Loucy (cell line): ENCODE data around the gene MRPS14.

Experiments used
- H2AFZ ChIP-seq: fragments of 200-600 bp; sonication (generic); 2 replicates; pipeline ENCODE4 v1.6.0; 2016; ENCODE audit warnings: antibody characterized with exemption, mild to moderate bottlenecking, low read length, moderate library complexity
- H3F3A ChIP-seq: fragments of 200-600 bp; 2 replicates; pipeline ENCODE4 v1.6.0; 2016; ENCODE audit warnings: antibody characterized with exemption, low read depth, mild to moderate bottlenecking
- H3K27me3 ChIP-seq: fragments of 200-600 bp; sonication (generic); 2 replicates; pipeline ENCODE4 v1.6.1; 2014; ENCODE audit warnings: low read length, mild to moderate bottlenecking; ENCODE audit not compliant: insufficient read depth, poor library complexity, severe bottlenecking
- H3K36me3 ChIP-seq: fragments of 200-600 bp; sonication (generic); 2 replicates; pipeline ENCODE4 v1.6.1; 2016; ENCODE audit warnings: low read length; ENCODE audit not compliant: insufficient read depth
- H3K4me1 ChIP-seq: fragments of 200-600 bp; sonication (generic); 2 replicates; pipeline ENCODE4 v1.5.1; 2014; ENCODE audit warnings: low read length, mild to moderate bottlenecking; ENCODE audit not compliant: insufficient read depth, poor library complexity, severe bottlenecking
- H3K4me2 ChIP-seq: fragments of 200-600 bp; sonication (generic); 2 replicates; pipeline ENCODE4 v1.6.0; 2014; ENCODE audit warnings: antibody characterized with exemption, low read length, low read depth, mild to moderate bottlenecking; ENCODE audit not compliant: poor library complexity, severe bottlenecking
- H3K4me3 ChIP-seq: fragments of 200-600 bp; sonication (generic); 2 replicates; pipeline ENCODE4 v1.5.1; 2014; ENCODE audit warnings: low read length, mild to moderate bottlenecking, mixed read lengths; ENCODE audit not compliant: poor library complexity, severe bottlenecking
- H3K79me2 ChIP-seq: fragments of 200-600 bp; sonication (generic); 2 replicates; pipeline ENCODE4 v1.6.1; 2014; ENCODE audit warnings: low read length; ENCODE audit not compliant: insufficient read depth
- H3K9ac ChIP-seq: fragments of 200-600 bp; sonication (generic); 2 replicates; pipeline ENCODE4 v1.6.0; 2014; ENCODE audit warnings: mild to moderate bottlenecking, low read depth, low read length, moderate library complexity; ENCODE audit not compliant: poor library complexity, severe bottlenecking
- H3K9me2 ChIP-seq: fragments of 200-600 bp; sonication (generic); replicated peaks from 2 replicates; pipeline ENCODE4 v1.6.1; 2016; ENCODE audit warnings: low read depth, low read length, mixed read lengths
- H3K9me3 ChIP-seq: fragments of 200-600 bp; sonication (generic); 2 replicates; pipeline ENCODE4 v1.6.1; 2014; ENCODE audit warnings: mild to moderate bottlenecking, antibody characterized with exemption, low read length, low read depth; ENCODE audit not compliant: insufficient read depth
- H4K20me1 ChIP-seq: fragments of 200-600 bp; sonication (generic); 2 replicates; pipeline ENCODE4 v1.6.0; 2014; ENCODE audit warnings: antibody characterized with exemption, low read length, mild to moderate bottlenecking; ENCODE audit not compliant: insufficient read depth, poor library complexity, severe bottlenecking
- EZH2phosphoT487 ChIP-seq: fragments of 200-600 bp; IDR thresholded peaks from 2 replicates; pipeline ENCODE4 v1.6.1; 2018; ENCODE audit warnings: antibody characterized with exemption, mild to moderate bottlenecking, moderate library complexity, borderline replicate concordance
- TF ChIP-seq, protein P1 (sequence below): fragments of 200-600 bp; sonication (generic); conservative IDR thresholded peaks from 2 replicates; pipeline ENCODE4 v1.5.1; 2014; ENCODE audit warnings: mild to moderate bottlenecking, antibody characterized with exemption, low read length

The MRPS14 gene

DNA sequence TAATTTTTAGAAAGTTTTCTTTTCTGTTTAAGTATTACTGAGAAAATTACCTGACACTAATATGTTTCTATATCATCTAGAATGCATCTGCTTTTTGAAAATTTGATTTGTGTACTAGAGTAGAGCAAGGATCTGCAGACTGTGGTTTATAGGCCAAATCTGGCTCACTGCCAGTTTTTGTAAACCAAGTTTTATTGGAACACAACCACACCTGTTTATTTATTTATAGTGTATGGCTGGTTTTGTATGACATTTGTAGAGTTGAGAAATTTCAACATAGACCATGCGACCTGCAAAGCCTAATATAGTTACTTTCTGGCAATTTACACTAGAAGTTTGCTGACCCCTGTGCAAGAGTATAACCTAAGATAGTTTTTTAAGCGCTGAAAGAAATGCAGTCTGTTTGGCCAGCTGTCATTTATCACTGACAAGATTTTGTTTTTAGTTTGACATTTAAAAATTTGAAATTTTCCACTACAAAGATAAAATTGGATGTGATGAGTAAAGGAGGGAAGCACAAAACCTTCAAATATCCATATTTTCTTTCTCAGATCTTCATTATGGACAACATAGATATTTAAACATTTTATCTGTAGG, 59.6 kb downstream of the MRPS14 start:
- H3K9me3 ChIP-seq = no peaks in the 10 kb centered on the region
- no peaks in the 10 kb centered on the region for H3K79me2 ChIP-seq
- peaks cover 41% of the 10 kb centered on the region for H3K4me1 ChIP-seq
- H3K4me2 ChIP-seq = no peak overlapping the region
- H4K20me1 ChIP-seq = no peaks in the 10 kb centered on the region
- no peaks in the 10 kb centered on the region for H3K9me2 ChIP-seq
- H3F3A ChIP-seq = no peaks in the 10 kb centered on the region; the same call in none of the 2 replicates
- TF ChIP-seq EZH2phosphoT487 = no peak
- TF ChIP-seq, protein P1, sequence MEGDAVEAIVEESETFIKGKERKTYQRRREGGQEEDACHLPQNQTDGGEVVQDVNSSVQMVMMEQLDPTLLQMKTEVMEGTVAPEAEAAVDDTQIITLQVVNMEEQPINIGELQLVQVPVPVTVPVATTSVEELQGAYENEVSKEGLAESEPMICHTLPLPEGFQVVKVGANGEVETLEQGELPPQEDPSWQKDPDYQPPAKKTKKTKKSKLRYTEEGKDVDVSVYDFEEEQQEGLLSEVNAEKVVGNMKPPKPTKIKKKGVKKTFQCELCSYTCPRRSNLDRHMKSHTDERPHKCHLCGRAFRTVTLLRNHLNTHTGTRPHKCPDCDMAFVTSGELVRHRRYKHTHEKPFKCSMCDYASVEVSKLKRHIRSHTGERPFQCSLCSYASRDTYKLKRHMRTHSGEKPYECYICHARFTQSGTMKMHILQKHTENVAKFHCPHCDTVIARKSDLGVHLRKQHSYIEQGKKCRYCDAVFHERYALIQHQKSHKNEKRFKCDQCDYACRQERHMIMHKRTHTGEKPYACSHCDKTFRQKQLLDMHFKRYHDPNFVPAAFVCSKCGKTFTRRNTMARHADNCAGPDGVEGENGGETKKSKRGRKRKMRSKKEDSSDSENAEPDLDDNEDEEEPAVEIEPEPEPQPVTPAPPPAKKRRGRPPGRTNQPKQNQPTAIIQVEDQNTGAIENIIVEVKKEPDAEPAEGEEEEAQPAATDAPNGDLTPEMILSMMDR = no peak
- H3K27me3 ChIP-seq = no peaks in the 10 kb centered on the region
- no peak overlapping the region for H3K4me3 ChIP-seq
- H3K9ac ChIP-seq = no peak overlapping the region
- peaks cover 4% of the 10 kb centered on the region; the same call in 1 of the 2 replicates for H3K36me3 ChIP-seq
- H2AFZ ChIP-seq = no peak overlapping the region
